GM18519 (cell line): ENCODE data around the gene FILIP1L.

ENCODE experiments used
- ATAC-seq: cut with Tn5 transposase; IDR thresholded peaks from one replicate; pipeline ENCODE4 v1.9.1; 2021; ENCODE audit warnings: mild to moderate bottlenecking, moderate library complexity; ENCODE audit not compliant: unreplicated experiment, low FRiP score

Gene FILIP1L

GRCh38 chr3:99958222-99958912 lies 155.9 kb downstream of the FILIP1L start:
- no peak for ATAC-seq

GRCh38 chr3:99957151-99957796 lies 157.0 kb downstream of the FILIP1L start:
- ATAC-seq: no peak

GRCh38 chr3:99955773-99956562 lies 158.3 kb downstream of the FILIP1L start:
- no peak for ATAC-seq

GRCh38 chr3:99954914-99955644 lies 159.2 kb downstream of the FILIP1L start:
- no peak for ATAC-seq

GRCh38 chr3:99953596-99953995 lies 160.7 kb downstream of the FILIP1L start:
- ATAC-seq: no peak

GRCh38 chr3:99952306-99952705 lies 162.0 kb downstream of the FILIP1L start:
- no peak for ATAC-seq

GRCh38 chr3:99951701-99952100 lies 162.6 kb downstream of the FILIP1L start:
- ATAC-seq: no peak

- no peak for ATAC-seq
Measured at GRCh38 chr3:99950921-99951320, 163.4 kb downstream of the FILIP1L start.

- no peak for ATAC-seq
Measured at GRCh38 chr3:99949956-99950670, 164.2 kb downstream of the FILIP1L start.

- no peak for ATAC-seq
Measured at GRCh38 chr3:99948467-99949089, 165.7 kb downstream of the FILIP1L start.

GRCh38 chr3:99947356-99947755 lies 166.9 kb downstream of the FILIP1L start:
- no peak for ATAC-seq

- no peak for ATAC-seq
Measured at GRCh38 chr3:99945328-99945995, 168.8 kb downstream of the FILIP1L start.

GRCh38 chr3:99943931-99944761 lies 170.2 kb downstream of the FILIP1L start:
- ATAC-seq: no peak

- no peak for ATAC-seq
Measured at GRCh38 chr3:99941211-99941610, 173.1 kb downstream of the FILIP1L start.

- no peak for ATAC-seq
Measured at GRCh38 chr3:99940350-99940749, 174.0 kb downstream of the FILIP1L start.

GRCh38 chr3:99939876-99940275 lies 174.4 kb downstream of the FILIP1L start:
- ATAC-seq: no peak

GRCh38 chr3:99938270-99938911 lies 175.9 kb downstream of the FILIP1L start:
- no peak for ATAC-seq
